Ovary (tissue), 3 donors: ENCODE results near the gene JMJD6.

Experiments
- CTCF ChIP-seq, 3 donors: fragments of 450-650 bp in 2 of 3; fragments of 200-600 bp in 1 of 3; IDR thresholded peaks; one replicate each; pipeline versions ENCODE4 v1.5.1 to v1.8.0; 2016 to 2022; ENCODE audit warnings: antibody characterized with exemption in 3 of 3, mild to moderate bottlenecking in 1 of 3
- EP300 ChIP-seq: sonication (generic); formaldehyde crosslinking; IDR thresholded peaks from one replicate; pipeline ENCODE4 v1.6.1; 2017; ENCODE audit warnings: antibody characterized with exemption
- POLR2A ChIP-seq: fragments of 450-650 bp; IDR thresholded peaks from one replicate; pipeline ENCODE4 v1.6.1; 2017; ENCODE audit warnings: antibody characterized with exemption, mild to moderate bottlenecking, moderate library complexity
- donor health status: DM: no; HTN: no; CAD: no.

GRCh38 chr17:76720211-76720610 lies 6.2 kb downstream of the JMJD6 start:
- no peak for TF ChIP-seq CTCF (IDR thresholded peaks at IDR 0.05)
- TF ChIP-seq POLR2A = no peak
- TF ChIP-seq EP300 = no peak
